ENCODE measurements around the gene SEPTIN6.
"Not testable (repeated sequence)": the region's sequence is repeated elsewhere in the genome, so short reads cannot be mapped to it uniquely, and the experiment has no call there.

DNA sequence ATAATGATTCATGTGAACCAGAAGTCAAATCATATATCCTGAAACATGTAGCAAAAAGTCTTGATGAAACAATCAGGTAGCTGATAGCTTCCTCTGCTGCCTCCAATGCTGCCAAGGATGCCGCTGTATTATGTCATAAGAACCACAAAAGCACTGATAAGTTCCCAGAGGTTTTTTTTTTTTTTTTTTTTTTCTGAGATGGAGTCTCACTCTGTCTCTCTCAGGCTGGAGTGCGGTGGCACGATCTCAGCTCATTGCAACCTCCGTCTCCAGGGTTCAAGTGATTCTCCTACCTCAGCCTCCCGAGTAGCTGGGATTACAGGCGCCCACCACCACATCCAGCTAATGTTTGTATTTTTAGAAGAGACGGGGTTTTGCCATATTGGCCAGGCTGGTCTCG is 8.7 kb downstream of the SEPTIN6 start:
- TF ChIP-seq, protein P1, sequence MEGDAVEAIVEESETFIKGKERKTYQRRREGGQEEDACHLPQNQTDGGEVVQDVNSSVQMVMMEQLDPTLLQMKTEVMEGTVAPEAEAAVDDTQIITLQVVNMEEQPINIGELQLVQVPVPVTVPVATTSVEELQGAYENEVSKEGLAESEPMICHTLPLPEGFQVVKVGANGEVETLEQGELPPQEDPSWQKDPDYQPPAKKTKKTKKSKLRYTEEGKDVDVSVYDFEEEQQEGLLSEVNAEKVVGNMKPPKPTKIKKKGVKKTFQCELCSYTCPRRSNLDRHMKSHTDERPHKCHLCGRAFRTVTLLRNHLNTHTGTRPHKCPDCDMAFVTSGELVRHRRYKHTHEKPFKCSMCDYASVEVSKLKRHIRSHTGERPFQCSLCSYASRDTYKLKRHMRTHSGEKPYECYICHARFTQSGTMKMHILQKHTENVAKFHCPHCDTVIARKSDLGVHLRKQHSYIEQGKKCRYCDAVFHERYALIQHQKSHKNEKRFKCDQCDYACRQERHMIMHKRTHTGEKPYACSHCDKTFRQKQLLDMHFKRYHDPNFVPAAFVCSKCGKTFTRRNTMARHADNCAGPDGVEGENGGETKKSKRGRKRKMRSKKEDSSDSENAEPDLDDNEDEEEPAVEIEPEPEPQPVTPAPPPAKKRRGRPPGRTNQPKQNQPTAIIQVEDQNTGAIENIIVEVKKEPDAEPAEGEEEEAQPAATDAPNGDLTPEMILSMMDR (IDR thresholded peaks at IDR 0.05) = not testable (repeated sequence)
- not testable (repeated sequence) for TF ChIP-seq TAF1 (IDR thresholded peaks at IDR 0.05; ENCODE audit: borderline replicate concordance, low read depth, low read length); NFIC (IDR thresholded peaks at IDR 0.05; ENCODE audit: borderline replicate concordance); RAD21 (IDR thresholded peaks at IDR 0.05; ENCODE audit: low read length); CHD2 (IDR thresholded peaks at IDR 0.05; ENCODE audit: low read length, partially characterized antibody); SMC3 (IDR thresholded peaks at IDR 0.05; ENCODE audit: low read depth, low read length); ELF1 (IDR thresholded peaks at IDR 0.05)
- TF ChIP-seq, protein P2, sequence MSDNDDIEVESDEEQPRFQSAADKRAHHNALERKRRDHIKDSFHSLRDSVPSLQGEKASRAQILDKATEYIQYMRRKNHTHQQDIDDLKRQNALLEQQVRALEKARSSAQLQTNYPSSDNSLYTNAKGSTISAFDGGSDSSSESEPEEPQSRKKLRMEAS (IDR thresholded peaks at IDR 0.05; ENCODE audit: low read depth) = not testable (repeated sequence)

Measured in SK-N-SH (cell line).